Right atrium auricular region (tissue), 2 donors: Measurements from ENCODE around the gene RANBP2. TPM values are rescaled to one million over a fixed set of nuclear protein-coding genes. Genes with fewer than 3 reads are reported as not detected.

ENCODE experiments used
- DNase-seq: peaks from one replicate; pipeline ENCODE4 v3.0.0-alpha.2; 2019; ENCODE audit warnings: low spot score
- H3K27ac ChIP-seq, 2 donors: fragments of 200-600 bp; sonication (generic); 1 replicate in 1 of 2; 2 replicates in 1 of 2; pipeline ENCODE4 v1.5.1; 2016 to 2019
- H3K27me3 ChIP-seq, 2 donors: fragments of 200-600 bp; sonication (generic); one replicate each; pipeline versions ENCODE4 v1.5.1 to v1.6.0; 2017 to 2019
- H3K36me3 ChIP-seq: fragments of 200-600 bp; sonication (generic); one replicate; pipeline ENCODE4 v1.5.1; 2016
- H3K4me1 ChIP-seq, 2 donors: fragments of 200-600 bp; sonication (generic); one replicate each; pipeline versions ENCODE4 v1.5.1 to v1.6.0; 2017 to 2019
- H3K4me3 ChIP-seq, 2 donors: fragments of 200-600 bp; sonication (generic); 1 replicate in 1 of 2; 2 replicates in 1 of 2; pipeline ENCODE4 v1.5.1; 2017 to 2019; ENCODE audit warnings: mild to moderate bottlenecking in 1 of 2, moderate library complexity in 1 of 2
- H3K9me3 ChIP-seq, 2 donors: fragments of 200-600 bp; sonication (generic); one replicate each; pipeline ENCODE4 v1.5.1; 2019
- CTCF ChIP-seq, 2 donors: fragments of 200-600 bp; sonication (generic); IDR thresholded peaks; one replicate each; pipeline ENCODE4 v1.5.1; 2019; ENCODE audit warnings: antibody characterized with exemption in 2 of 2
- total RNA-seq, 2 donors: library from RNA; depleted of rRNA; stranded (reverse); fragments of >200 nt; gene quantifications; one replicate each; pipeline ENCODE4 v1.1.0, GENCODE V29; 2016

The RANBP2 gene
- total RNA-seq, 2 donors from 2014 or later = 45.8 to 52.4 TPM

GRCh38 chr2:108810993-108811957 is 92.0 kb downstream of the RANBP2 start:
- peaks cover 0 to 12% of the 10 kb centered on the region in 2 donors for H3K9me3 ChIP-seq
- no peaks in the 10 kb centered on the region for H3K4me1 ChIP-seq
- DNase-seq = no peak
- H3K36me3 ChIP-seq = no peaks in the 10 kb centered on the region
- no peak overlapping the region for H3K4me3 ChIP-seq
- H3K27me3 ChIP-seq = no peaks in the 10 kb centered on the region
- H3K27ac ChIP-seq = no peak overlapping the region
- TF ChIP-seq CTCF (IDR thresholded peaks at IDR 0.05) = no peak

GRCh38 chr2:108813732-108814131 is 94.5 kb downstream of the RANBP2 start:
- TF ChIP-seq CTCF (IDR thresholded peaks at IDR 0.05) = no peak
- Histone ChIP-seq H3K36me3 (no peaks in the 10 kb centered on the region), H3K9me3 (peaks cover 0 to 12% of the 10 kb centered on the region in 2 donors), H3K27ac (no peak overlapping the region), H3K4me3 (no peak overlapping the region), H3K4me1 (no peaks in the 10 kb centered on the region), H3K27me3 (no peaks in the 10 kb centered on the region)
- no peak for DNase-seq

GRCh38 chr2:108820482-108820881 is 101.2 kb downstream of the RANBP2 start:
- no peak overlapping the region for H3K4me3 ChIP-seq
- H3K4me1 ChIP-seq = peaks cover 0 to 5% of the 10 kb centered on the region in 2 donors
- no peak for TF ChIP-seq CTCF (IDR thresholded peaks at IDR 0.05)
- H3K27me3 ChIP-seq = no peaks in the 10 kb centered on the region
- H3K36me3 ChIP-seq = no peaks in the 10 kb centered on the region
- DNase-seq = no peak
- H3K27ac ChIP-seq = no peak overlapping the region
- peaks cover 0 to 6% of the 10 kb centered on the region in 2 donors for H3K9me3 ChIP-seq

GRCh38 chr2:108823286-108823685 is 104.0 kb downstream of the RANBP2 start:
- TF ChIP-seq CTCF (IDR thresholded peaks at IDR 0.05) = no peak
- Histone ChIP-seq H3K27ac (no peak overlapping the region), H3K4me1 (peaks cover 0 to 5% of the 10 kb centered on the region in 2 donors), H3K9me3 (peaks cover 0 to 6% of the 10 kb centered on the region in 2 donors), H3K27me3 (no peaks in the 10 kb centered on the region), H3K4me3 (no peak overlapping the region), H3K36me3 (no peaks in the 10 kb centered on the region)
- DNase-seq = no peak

GRCh38 chr2:108824316-108825070 is 105.2 kb downstream of the RANBP2 start:
- no peak overlapping the region for H3K4me3 ChIP-seq
- no peak for TF ChIP-seq CTCF (IDR thresholded peaks at IDR 0.05)
- peaks cover 0 to 6% of the 10 kb centered on the region in 2 donors for H3K9me3 ChIP-seq

More at GRCh38 chr2:108824316-108825070, 105.2 kb downstream of the RANBP2 start:
- no peak for DNase-seq
- Histone ChIP-seq H3K27ac (no peak overlapping the region), H3K36me3 (no peaks in the 10 kb centered on the region), H3K27me3 (no peaks in the 10 kb centered on the region), H3K4me1 (peaks cover 0 to 5% of the 10 kb centered on the region in 2 donors)
